ENCODE results near the gene KCNK1. TPM values are rescaled to one million over a fixed set of nuclear protein-coding genes. Genes with fewer than 3 reads are reported as not detected.
A peak's percentile ranks its signal among the peaks of the same experiment; 100 is the strongest.

The KCNK1 gene
- total RNA-seq (2022) (24.3 and 41.3 TPM in 2 replicates), Bru-seq, nascent RNA (percentile 87 among the genes with signal in this experiment), BruChase-seq, experiment 1, labeled RNA remaining after a 6-hour chase (percentile 77 among the genes with signal in this experiment), BruChase-seq, experiment 2, labeled RNA remaining after a 2-hour chase (percentile 75 among the genes with signal in this experiment)
- long read RNA-seq, transcript KCNK1-202 (3 exons, 2,161 nt), result major isoform, 116 of 119 reads
- long read RNA-seq, partial matches to known transcripts, result 2 of 119 reads
- long read RNA-seq, other reads (novel, unspliced or antisense), result 1 of 119 reads

- CTCF ChIA-PET, result interaction anchor here (0.6 to 1.0 kb wide), 6 partner anchors 12 to 239 kb away, joined by 3 to 6 read pairs (median 4); no protein-coding TSS in a partner anchor
- Mint-ChIP-seq H3K36me3 (ENCODE audit: insufficient read depth, unreplicated experiment) (peaks cover 10% of the 10 kb centered on the region), H3K27ac (ENCODE audit: low read depth, unreplicated experiment) (peak within 1 kb of the TSS; percentile 96), H3K4me1 (ENCODE audit: insufficient read depth, unreplicated experiment) (peaks cover 23% of the 10 kb centered on the region), H3K9me3 (ENCODE audit: unreplicated experiment) (no peaks in the 10 kb centered on the region), H3K4me3 (ENCODE audit: unreplicated experiment) (peak within 1 kb of the TSS; percentile 88), H3K27me3 (ENCODE audit: insufficient read depth, unreplicated experiment) (peaks cover 12% of the 10 kb centered on the region)
- no peak for TF ChIP-seq CTCF (IDR thresholded peaks at IDR 0.05; ENCODE audit: unreplicated experiment)
- intact Hi-C loops (cut with micrococcal nuclease), result loop anchor here (1.0 to 5.0 kb wide), 6 partner anchors 55 to 294 kb away; no protein-coding TSS in a partner anchor
- DNase-seq (ENCODE audit: unreplicated experiment), result peak; percentile 97
- POLR2A ChIA-PET, result interaction anchor here (0.6 to 3.6 kb wide), 36 partner anchors 9 to 462 kb away, joined by 3 to 23 read pairs (median 4); partner anchors contain the start of gene MAP3K21
- BruUV-seq (replicated peaks), result TSS peak; percentile 72
These were observed at the start of gene KCNK1 for GRCh38 chr1:233613252-233614172. Gene KCNK1 (plus strand): TSS chr1:233614106. CDS start chr1:233614172, 66 bp downstream.

GRCh38 chr1:233565313-233565712, 48.6 kb upstream of the KCNK1 start:
- Mint-ChIP-seq H3K9me3 (ENCODE audit: unreplicated experiment) (peaks cover 28% of the 10 kb centered on the region), H3K36me3 (ENCODE audit: insufficient read depth, unreplicated experiment) (no peaks in the 10 kb centered on the region), H3K4me3 (ENCODE audit: unreplicated experiment) (no peak overlapping the region), H3K27me3 (ENCODE audit: insufficient read depth, unreplicated experiment) (peaks cover 45% of the 10 kb centered on the region), H3K27ac (ENCODE audit: low read depth, unreplicated experiment) (no peak overlapping the region), H3K4me1 (ENCODE audit: insufficient read depth, unreplicated experiment) (peaks cover 5% of the 10 kb centered on the region)
- DNase-seq (ENCODE audit: unreplicated experiment), result no peak
- ChIA-PET CTCF (no interaction called here), POLR2A (interaction anchor here (1.2 kb wide), 1 partner anchor 11 kb away, joined by 5 read pairs; no protein-coding TSS in a partner anchor)
- TF ChIP-seq CTCF (IDR thresholded peaks at IDR 0.05; ENCODE audit: unreplicated experiment), result no peak
- intact Hi-C loops (cut with micrococcal nuclease), result no loop called here
- no TSS peak for BruUV-seq (replicated peaks)

GRCh38 chr1:233566886-233567285, 47.0 kb upstream of the KCNK1 start:
- no TSS peak for BruUV-seq (replicated peaks)
- no peak for DNase-seq (ENCODE audit: unreplicated experiment)
- H3K4me1 Mint-ChIP-seq (ENCODE audit: insufficient read depth, unreplicated experiment), result peaks cover 5% of the 10 kb centered on the region

More at GRCh38 chr1:233566886-233567285, 47.0 kb upstream of the KCNK1 start:
- Mint-ChIP-seq H3K9me3 (ENCODE audit: unreplicated experiment) (peaks cover 20% of the 10 kb centered on the region), H3K27me3 (ENCODE audit: insufficient read depth, unreplicated experiment) (peaks cover 48% of the 10 kb centered on the region), H3K4me3 (ENCODE audit: unreplicated experiment) (no peak overlapping the region), H3K27ac (ENCODE audit: low read depth, unreplicated experiment) (no peak overlapping the region), H3K36me3 (ENCODE audit: insufficient read depth, unreplicated experiment) (no peaks in the 10 kb centered on the region)
- ChIA-PET POLR2A (interaction anchor here (0.5 to 1.2 kb wide), 2 partner anchors 24 to 144 kb away, joined by 4 read pairs; no protein-coding TSS in a partner anchor), CTCF (no interaction called here)
- TF ChIP-seq CTCF (IDR thresholded peaks at IDR 0.05; ENCODE audit: unreplicated experiment), result no peak
- intact Hi-C loops (cut with micrococcal nuclease), result no loop called here
